GM19238 (cell line): Measurements from ENCODE around the gene ANGPT4.
A peak's percentile ranks its signal among the peaks of the same experiment; 100 is the strongest.
"Not testable (repeated sequence)": the region's sequence is repeated elsewhere in the genome, so short reads cannot be mapped to it uniquely, and the experiment has no call there.

Experiments
- DNase-seq: peaks from one replicate; pipeline ENCODE4 v3.0.0; 2011; ENCODE audit warnings: low spot score; ENCODE audit not compliant: insufficient read length

Gene ANGPT4

GRCh38 chr20:845226-845868, 70.8 kb downstream of the ANGPT4 start:
- DNase-seq: no peak

- DNase-seq: peak; percentile 98
Measured at GRCh38 chr20:844473-845225, 71.5 kb downstream of the ANGPT4 start.

DNA sequence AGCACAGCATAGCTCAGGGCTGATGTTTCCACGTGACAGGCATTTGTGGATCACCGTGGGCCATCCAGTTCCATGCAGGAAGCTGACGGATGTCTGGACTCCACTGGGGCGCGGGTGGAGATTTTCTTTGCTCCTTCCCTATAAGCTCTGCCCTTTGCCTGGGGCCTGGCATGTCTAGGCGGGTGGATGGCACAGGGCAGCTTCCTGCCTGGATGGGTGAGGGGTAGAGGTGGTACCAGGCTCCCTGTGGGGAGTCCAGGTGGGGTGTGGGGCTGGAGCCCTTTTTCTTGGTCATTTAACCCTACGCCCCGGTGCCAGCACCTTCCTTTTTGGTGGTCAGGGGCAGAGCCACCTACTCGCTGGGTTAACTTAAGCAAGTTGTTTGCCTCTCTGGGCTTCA, 72.2 kb downstream of the ANGPT4 start:
- no peak for DNase-seq

DNA sequence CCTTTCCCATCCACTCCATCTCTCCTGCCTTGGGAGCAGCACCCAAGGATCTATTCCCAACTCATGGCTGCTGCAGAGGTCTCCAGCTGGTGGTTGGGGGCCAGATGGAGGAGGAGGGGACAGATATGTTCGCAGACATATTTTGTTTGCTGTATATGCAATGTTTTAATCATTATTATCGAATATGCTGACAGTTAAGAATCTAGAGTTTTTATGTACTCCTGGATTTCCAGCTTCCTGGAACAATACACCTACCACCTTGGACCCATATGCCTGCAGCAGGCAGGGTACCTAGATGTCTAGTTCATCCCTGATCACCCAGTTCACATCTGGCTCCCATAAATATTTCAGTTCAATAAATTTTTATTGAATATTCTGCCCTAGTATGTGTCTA, 73.6 kb downstream of the ANGPT4 start:
- DNase-seq: no peak

GRCh38 chr20:841568-842546, 74.3 kb downstream of the ANGPT4 start:
- DNase-seq: no peak

- no peak for DNase-seq
Measured at GRCh38 chr20:840858-841567, 75.1 kb downstream of the ANGPT4 start.

DNA sequence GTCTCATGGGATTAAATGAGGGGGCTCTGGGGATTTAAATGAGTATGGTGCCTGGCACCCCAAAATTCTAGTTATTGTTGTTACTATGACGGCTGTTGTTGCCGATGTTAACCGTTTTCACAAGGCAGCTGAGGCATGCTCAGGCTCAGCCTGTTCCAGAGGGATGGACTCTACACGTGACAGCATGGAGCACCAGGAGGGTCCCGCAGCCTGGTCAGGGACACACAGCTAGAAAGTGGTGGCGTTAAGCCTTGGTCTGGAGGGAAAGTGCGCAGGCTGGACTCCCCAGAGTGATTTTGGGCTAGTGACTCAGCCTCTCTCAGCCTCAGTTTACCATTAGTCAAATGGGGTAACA, 75.7 kb downstream of the ANGPT4 start:
- DNase-seq: no peak

GRCh38 chr20:839626-840025, 76.5 kb downstream of the ANGPT4 start:
- DNase-seq: no peak

- no peak for DNase-seq
Measured at GRCh38 chr20:839015-839414, 77.1 kb downstream of the ANGPT4 start.

- DNase-seq: no peak
Measured at GRCh38 chr20:836190-836589, 79.9 kb downstream of the ANGPT4 start.

- DNase-seq: no peak
Measured at GRCh38 chr20:835608-836045, 80.5 kb downstream of the ANGPT4 start.

DNA sequence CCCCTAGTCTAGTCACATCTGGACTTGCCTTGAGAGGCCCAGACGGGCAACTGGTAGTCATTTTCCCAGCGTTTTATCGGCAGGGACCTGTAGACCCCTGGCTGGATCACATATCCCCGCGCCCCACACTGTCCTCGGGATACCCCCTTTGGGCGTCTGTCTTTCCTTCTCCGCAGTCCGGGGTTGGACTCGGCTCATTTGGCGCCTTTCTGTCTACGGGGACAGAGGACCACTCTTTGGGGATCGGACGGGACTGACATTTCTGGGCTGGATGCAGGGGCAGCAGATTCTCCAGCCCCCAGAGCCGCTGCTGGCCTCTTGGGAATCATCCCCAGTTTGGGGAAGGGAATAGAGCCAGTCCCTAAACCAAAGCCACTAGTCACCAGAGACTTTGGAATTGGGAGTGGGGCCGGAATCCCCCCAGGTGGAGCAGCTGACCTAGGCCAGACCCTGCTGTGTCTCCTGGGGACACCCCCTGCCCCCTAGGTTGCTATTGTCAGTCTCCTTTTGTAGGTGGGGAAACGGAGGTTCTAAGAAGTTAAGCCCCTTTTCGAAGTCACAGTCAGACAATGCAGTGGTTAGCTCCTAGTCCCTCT, 81.9 kb downstream of the ANGPT4 start:
- DNase-seq: no peak

DNA sequence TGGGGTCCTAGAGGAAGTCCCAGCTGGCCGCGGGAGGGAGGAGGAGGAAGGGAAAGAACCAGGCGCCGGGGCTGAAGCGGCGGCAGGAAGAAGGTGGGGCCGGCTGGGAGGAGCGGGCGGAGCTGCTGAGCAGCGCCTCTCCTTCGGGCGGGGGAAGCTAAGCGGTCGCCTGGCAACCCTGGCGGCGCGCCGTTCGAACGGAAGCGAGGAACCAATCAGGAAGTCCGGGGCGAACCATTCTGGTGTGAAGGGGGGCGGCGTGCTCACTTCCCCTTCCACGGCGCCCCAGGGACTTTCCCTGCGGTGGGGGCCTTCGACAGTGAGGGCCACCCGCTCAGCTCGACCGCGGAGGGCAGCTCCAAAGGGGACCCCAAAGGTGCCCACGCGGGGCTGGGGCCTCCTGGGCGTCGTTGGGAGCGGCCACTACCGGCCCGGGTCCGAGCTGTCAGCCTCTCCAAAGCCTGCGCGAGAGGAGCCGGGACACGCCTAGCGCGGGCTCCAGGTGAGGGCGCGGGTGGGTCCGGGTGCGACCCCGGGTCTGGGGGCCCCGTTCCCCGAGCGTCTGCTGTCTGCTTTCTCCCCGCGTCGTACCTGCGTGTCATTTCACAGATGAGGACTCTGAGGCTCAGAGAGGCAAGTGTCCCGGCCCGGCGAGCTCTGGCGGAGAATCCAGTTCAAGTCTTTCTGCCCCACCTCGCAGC, 82.5 kb downstream of the ANGPT4 start, which contains the start of gene FAM110A:
TSS of gene FAM110A (plus strand) at position 266 of the 701 bp plus-strand sequence. CDS start 11,090 bp downstream, outside the sequence.
- peak; percentile 94 for DNase-seq

DNA sequence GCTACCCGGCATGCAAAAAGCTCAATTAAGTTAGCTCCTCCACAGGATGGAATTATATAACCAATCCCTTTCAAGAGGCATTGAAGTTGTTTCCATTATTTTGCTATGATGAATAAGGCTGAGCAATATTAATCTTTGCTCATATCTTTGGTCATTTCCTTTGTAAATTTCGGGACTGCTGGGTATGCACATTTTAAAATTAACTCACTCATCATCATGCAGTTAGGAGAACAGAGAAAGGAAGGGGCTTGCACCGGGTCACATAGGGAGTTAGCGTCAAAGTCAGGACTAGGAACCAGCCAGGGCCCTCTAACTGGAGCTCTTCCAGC, 83.0 kb downstream of the ANGPT4 start:
- no peak for DNase-seq

DNA sequence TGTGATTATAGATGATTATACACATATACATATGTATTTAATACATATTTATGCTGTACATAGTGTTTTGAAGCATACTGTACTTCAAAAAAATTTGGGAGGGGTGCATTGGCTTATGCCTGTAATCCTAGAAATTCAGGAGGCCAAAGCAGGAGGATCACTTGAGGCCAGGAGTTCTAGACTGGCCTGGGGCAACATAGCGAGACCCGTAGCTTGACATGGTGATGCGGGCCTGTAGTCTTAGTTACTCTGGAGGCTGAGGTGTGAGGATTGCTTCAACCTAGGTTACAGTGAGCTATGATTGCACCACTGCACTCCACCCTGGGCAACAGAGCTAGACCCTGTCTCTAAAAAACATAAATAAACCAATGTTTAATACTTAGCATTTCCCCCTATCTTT, 84.2 kb downstream of the ANGPT4 start:
- no peak for DNase-seq

- DNase-seq: no peak
Measured at GRCh38 chr20:831251-831650, 84.9 kb downstream of the ANGPT4 start.

GRCh38 chr20:830011-830521, 86.1 kb downstream of the ANGPT4 start:
- no peak for DNase-seq

DNA sequence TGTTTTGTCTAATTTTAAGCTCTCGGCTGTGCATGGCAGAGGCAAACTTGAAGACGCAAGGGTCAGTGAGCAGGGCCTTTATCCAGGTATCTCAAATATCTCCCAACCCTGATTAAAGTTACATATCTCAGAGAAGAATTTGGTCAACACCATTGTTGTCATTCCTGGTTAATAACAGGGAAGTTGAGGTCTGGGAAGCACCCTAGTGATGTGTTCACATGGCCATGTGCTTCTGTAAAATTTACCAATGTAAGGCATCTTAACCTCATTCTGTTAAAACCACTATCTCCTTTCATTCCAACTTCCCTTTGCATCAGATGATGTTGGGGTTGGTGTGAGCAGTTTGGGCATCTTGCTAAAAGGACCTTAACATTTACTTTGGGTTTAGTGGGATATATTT, 86.6 kb downstream of the ANGPT4 start:
- DNase-seq: no peak

DNA sequence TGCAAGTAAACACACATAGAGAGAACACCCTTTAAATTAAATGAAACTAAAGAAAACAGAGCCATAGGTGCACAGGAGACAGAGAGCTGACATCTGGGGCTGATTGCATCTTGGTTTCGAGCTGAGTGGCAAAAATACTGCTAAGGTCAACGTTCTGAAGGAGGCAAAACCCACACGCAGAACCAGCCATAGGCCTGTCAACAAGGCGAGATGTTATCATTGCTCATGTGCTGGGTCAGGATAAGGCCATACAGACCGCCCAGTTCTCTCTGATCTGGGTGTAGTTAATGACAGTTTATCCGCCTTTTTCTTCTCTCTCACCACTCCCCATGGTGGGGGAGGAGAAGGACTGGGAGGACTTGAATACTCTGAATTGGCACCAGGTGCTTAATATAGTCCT, 87.1 kb downstream of the ANGPT4 start:
- DNase-seq: no peak

DNA sequence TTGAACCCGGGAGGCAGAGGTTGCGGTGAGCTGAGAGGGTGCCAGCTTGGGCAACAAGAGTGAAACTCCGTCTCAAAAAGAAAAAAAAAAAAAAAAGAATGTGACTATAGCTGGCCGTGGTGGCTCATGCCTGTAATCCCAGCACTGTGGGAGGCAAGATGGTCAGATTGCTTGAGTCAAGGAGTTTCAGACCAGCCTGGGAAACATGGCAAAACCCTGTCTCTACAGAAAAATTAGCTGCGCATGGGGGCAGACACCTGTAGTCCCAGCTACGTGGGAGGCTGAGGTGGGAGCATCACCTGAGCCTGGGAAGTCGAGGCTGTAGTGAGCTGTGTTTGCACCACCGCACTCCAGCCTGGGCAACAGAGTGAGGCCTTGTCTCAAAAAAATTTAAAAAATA, 88.2 kb downstream of the ANGPT4 start:
- DNase-seq: not testable (repeated sequence)
